ENCODE data around the gene MOB3C.

Gene MOB3C

DNA sequence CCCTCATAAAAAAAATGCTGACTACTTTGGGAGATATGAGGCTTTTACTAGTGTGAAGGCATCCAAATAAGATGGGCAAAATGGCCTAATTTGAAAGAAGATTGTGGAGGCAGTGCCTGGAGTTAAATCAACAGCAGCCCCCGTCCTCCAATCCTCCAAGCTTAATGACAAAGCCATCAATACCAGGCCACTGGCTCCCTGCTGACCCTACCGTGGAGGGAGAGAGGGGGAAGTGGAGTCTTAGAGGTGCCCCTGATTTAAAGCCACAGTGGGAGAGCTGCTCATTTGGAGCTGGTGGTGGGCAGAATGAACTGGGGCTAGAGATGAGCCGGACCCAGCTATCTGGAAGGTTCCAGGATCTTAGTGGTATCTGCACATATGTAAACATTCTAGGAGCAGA, 40.8 kb downstream of the MOB3C start:
- DNase-seq (ENCODE audit: low spot score): no peak

DNA sequence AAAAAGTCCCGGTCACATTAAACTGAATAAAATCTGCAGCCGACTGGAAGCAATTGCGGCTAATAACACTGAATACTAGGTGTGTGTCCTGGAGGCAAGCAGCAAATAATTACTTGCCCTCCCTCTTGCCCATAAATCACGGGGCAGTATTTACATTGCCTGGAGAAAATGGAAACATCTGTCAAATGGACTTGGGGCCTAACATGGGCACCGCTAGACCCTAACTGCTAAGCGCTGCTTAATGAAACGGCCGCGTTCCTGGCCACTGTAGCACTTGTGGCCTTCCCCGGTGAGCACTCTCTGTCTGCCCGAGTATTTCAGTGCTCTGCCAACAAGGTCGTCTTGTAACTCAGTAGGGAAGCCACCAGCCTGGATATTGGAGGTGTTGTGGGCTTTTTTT, 41.3 kb downstream of the MOB3C start:
- no peak for DNase-seq (ENCODE audit: low spot score)

DNA sequence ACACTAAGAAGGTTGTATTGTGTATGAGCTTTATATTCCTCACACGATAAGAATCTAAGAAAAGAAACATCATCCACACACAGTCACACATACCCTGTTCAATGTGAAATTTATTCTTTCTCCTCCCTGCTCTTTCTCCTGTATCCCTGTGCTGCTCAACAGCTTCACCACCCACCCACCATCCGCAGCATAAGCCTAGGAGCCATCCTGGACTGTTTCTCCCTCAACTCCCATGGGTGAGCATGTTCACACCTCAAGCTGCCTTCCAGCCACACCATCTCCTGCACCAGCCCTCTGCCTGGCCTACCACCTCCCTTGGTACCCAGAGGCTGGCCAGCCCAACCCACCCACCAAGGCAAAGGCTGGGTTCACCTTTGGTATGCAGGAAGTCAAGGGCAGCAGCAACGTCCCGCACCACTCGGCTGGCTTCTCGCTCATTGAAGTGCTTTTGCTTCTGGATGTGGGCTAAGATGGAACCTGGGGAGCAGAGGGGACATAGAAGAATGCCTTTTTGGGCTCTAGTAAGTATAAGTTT, 44.9 kb downstream of the MOB3C start:
- DNase-seq (ENCODE audit: low spot score): no peak

DNA sequence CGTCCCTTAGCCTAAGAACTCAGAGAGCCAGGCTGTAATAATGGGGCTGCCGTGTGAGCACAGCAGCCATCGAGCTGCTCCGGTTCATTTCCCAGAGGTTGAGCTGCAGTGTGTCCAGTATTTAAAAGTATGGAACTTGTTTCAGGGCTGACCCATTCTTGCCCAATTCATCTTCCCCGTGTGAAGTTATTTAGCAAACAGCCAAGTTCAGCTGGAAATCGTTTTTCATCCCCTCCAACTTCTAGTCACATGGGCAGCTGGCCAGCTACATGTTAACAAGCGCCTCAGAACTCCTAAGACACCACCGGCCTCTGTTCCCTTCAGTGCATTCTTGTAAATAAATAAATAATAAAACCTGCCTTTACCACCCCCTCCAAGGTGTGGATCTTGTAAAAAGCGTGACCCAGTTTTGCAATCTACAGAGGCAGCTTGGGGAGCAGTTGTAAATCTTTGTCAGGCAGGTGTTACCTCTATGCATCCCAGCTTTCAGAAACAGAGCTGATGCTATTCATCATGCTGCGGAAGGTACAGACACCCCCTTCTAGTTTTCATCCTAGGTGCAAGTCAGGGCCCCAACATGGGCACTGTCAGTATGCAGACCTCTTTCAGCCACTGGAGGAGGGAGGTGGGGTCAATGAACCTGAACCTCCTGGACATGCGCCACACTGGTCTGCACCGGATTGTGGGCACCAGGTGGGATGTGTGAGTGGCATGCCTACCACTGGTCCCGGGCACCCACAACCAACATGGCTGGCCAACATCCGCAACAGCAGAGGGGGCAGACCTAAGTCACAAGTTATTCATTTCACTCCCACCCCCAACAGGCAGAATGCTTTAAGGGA, 46.5 kb downstream of the MOB3C start:
- no peak for DNase-seq (ENCODE audit: low spot score)

DNA sequence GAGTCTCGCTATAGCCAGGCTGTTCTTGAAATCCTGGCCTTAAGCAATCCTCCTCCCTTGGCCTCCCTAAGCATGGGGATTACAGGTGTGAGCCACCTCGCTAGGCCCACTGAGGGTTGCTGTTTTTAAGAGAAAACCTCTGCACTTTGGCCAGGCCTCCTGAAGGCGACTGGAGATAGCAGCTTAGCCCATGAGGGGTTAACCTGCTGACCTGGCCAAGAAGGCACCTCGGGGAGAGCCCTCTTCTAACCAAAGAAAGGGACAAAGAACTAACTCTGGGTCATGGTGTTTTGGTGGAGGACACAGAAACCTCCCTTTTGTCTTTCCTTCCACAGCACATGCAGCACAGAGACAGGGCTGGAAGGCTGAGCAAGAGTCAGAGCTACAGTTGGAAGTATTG, 47.5 kb downstream of the MOB3C start:
- no peak for DNase-seq (ENCODE audit: low spot score)

DNA sequence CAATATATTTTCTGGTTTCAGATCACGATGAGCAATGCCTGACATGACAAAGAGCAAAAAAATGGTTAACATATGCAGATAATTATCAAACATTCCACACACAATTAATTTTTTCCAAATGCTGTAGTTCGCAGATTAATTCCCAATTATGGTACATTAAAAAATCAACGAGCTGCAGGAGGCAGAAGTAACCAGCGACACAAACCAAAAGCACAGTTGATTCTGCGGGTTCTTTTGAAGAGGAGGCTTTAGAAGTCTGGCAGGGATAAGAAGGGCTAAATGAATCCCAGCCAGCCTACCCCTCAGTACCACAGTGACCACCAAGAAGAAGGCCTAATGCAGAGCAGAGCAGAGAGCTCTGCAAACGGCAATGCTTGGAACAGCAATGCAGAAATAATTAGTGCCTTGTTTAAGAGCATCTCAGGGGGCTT, 48.1 kb downstream of the MOB3C start:
- no peak for DNase-seq (ENCODE audit: low spot score)

DNA sequence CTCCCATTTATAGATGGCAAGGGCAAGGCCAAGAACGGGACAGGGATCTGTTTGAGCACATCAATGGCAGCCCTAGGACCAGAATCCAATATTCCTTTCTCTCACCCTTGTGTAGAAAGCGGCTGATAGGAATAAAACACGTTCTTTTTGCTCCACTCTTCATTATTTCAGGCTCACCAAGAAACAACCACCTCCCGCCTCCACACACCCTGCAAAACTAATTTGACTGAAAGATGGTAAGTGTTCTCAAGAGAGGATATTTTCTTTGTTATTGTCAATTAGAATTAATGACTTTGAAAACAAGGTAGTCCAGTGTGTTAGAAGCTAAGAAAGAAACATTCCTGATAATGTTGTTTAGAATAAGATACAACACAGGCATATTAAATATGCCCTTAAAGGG, 53.3 kb downstream of the MOB3C start:
- no peak for DNase-seq (ENCODE audit: low spot score)

DNA sequence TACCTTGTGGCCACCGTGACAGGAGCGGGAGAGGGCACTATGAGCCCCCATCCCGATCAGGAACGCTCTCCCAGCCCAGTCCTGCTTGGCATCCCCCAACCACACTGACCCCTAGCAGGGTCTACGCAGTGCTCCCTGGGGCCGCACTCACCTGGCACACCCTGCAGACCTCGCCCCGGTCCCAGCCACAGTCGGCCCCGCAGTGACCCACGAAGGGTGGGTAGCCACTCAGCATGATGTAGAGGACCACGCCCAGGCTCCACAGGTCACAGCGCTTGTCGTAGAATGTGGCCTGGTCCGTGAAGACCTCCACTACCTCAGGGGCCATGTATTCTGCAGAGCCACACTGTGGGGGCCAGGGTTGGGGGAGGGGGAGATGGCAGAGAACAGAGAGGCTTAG, 54.1 kb downstream of the MOB3C start:
- no peak for DNase-seq (ENCODE audit: low spot score)

DNA sequence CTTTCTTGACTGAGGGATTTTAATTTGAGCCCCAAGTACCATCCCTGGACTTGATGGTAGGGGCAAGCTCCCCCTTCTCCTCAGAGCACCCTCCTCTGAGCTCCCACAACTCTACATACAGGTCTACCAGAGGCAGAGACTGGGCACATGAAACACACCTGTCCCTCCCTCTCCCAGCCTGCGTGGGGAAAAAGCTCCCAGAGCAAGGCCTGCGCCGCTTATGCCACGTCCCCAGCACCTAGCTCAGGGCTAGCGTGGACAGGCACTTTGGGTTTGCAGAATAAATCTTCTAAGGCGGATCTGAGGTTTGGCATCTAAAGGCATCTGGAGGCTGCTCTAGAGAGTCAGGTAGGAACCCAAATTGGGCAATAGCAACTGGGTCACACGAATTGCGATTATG, 57.6 kb downstream of the MOB3C start:
- DNase-seq (ENCODE audit: low spot score): no peak

DNA sequence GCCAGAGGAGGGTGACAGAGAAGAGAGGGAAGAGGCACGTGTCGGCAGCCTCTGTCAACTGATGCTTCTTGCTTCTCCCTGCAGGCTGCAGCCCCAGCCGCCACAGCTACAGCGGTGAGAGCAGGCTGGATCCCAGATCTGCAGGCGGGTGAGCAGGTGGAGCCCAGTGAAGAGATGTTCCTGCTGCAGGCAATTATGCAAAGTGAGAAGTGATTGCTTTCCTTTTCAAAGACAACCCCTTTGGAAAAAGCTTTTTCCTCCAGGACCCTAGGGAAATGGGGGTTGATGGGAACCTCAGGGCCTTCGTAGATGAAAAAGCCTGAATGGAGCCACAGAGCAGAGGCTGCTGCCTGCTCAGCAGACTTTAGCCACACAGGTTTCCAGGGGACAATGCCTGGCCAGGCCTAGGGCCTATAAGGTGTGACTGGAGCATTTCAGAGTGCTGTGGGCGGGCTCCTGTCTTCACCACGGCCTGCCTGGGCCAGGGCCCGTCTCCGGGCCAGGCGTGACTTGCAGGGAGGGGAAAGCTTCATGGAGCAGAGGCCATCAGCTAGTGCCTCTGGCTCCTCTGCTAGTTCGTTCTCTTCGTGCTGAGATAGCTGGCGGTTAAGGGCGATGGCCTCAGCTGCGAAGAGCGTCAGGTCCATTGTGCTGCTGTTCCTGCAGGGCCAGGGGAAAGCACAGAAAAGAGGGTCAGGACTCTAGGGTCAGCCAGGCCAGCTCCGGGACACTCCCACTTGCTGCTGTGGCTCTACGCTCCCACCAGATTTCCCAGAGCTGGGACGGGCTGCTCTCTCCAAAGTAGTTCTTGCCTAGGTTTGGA, 58.3 kb downstream of the MOB3C start:
- no peak for DNase-seq (ENCODE audit: low spot score)
